ENCODE results near the gene PCBP2.

DNA sequence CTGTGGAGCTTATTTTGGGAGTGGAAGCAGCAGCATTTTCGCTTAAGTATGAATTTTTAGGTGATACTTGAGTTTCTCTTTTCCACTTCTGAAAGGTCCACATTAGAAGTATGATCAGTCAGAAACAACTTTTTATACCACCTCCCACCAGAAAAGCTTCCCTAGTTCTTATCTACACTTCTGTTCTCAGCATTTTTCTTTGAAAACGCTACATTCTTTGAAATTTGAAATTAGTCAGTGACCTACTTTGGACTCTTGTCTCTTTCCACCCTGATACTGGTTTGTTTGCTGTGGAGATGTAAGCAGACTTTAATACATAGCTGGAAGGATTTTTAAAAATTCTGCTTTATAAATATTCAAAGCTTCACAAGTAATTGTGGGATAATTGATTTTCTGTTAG, 22.2 kb downstream of the PCBP2 start:
- no peak for TF ChIP-seq CTCF (IDR thresholded peaks at IDR 0.05)
- TF ChIP-seq POLR2A (IDR thresholded peaks at IDR 0.05) = no peak

Measured in right lobe of liver (tissue), 4 donors.